ENCODE measurements around the gene SIPA1L3.

Gene SIPA1L3

DNA sequence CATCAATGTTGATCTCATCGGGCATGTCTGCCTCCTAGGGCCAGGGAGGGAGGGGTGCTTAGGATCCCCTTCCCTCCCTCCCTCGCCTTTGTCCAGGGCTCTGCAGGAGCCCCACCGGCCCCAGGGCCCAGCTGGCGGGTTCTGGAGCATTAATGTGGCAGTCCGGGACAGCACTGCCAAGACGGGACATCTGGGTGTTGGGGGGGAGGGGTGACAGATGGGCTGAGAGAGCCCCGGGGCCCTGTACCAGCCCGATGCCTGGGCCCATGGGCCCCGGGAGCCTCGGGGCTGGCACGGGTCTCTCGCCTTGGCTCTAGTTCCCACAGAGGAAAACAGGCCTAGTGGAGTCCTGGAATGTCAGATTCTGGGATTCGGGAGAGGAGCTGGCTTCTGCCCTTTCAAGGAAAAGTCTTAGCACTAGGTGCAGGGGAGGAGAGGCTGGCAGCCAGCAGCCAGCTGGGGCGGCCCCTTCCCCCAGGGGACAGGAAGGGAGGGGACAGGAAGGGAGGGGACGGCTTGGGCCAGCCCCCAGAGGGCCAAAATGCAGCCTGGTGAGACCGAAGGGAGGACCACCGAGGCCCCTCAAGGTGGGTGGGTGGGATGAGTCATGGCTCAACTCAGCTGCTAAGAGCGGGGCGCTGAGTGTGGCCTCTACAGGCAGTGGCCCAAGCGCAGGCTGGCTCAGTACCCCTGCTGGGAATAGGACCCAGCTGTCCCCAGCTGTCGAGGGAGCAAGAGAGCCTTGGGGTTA lies 346.1 kb downstream of the SIPA1L3 start:
- Histone ChIP-seq H3K27ac (ENCODE audit: extremely low read depth, low read depth, low read length) (no peak overlapping the region), H3K36me3 (ENCODE audit: control insufficient read depth in 2 of 2, insufficient read depth in 1 of 2, low read length in 2 of 2) (no peaks in the 10 kb centered on the region), H3K4me1 (ENCODE audit: control insufficient read depth, insufficient read depth, low read length) (peaks cover 19% of the 10 kb centered on the region), H3K4me3 (ENCODE audit: low read depth, low read length) (no peak overlapping the region), H3K9me3 (ENCODE audit: control insufficient read depth, insufficient read depth, low read depth, low read length) (no peaks in the 10 kb centered on the region)
- POLR2A ChIA-PET, result interaction anchor here (0.5 to 1.0 kb wide), 3 partner anchors 60 to 785 kb away, joined by 3 to 4 read pairs (median 3); partner anchors contain the start of gene PSMD8
- CTCF ChIA-PET, result interaction anchor here (1.1 to 3.2 kb wide), 3 partner anchors 10 to 350 kb away, joined by 3 to 21 read pairs (median 15); partner anchors contain the start of gene CATSPERG
- TF ChIP-seq WT1 (tag by site-specific recombination; IDR thresholded peaks at IDR 0.05) (peak; percentile 69; the same call in 1 of the 2 replicates), SP2 (tag by site-specific recombination; IDR thresholded peaks at IDR 0.05) (peak; percentile 42), ZBTB8A (tag by site-specific recombination; IDR thresholded peaks at IDR 0.05) (peak; percentile 64), ZNF654 (tag by site-specific recombination; IDR thresholded peaks at IDR 0.05; ENCODE audit: low read depth) (no peak), KLF1 (tag by site-specific recombination; IDR thresholded peaks at IDR 0.05) (peak; percentile 70), ZIC2 (tag by site-specific recombination; IDR thresholded peaks at IDR 0.05) (peak; percentile 74), ZFHX2 (tag by site-specific recombination; conservative IDR thresholded peaks at IDR 0.05) (peak; percentile 50; the same call in 1 of the 2 replicates), FEZF1 (tag by site-specific recombination; IDR thresholded peaks at IDR 0.05) (no peak), ZBTB20 (tag by site-specific recombination; IDR thresholded peaks at IDR 0.05) (peak; percentile 56; the same call in 1 of the 2 replicates)
- TF ChIP-seq, protein P1, sequence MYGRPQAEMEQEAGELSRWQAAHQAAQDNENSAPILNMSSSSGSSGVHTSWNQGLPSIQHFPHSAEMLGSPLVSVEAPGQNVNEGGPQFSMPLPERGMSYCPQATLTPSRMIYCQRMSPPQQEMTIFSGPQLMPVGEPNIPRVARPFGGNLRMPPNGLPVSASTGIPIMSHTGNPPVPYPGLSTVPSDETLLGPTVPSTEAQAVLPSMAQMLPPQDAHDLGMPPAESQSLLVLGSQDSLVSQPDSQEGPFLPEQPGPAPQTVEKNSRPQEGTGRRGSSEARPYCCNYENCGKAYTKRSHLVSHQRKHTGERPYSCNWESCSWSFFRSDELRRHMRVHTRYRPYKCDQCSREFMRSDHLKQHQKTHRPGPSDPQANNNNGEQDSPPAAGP (tag by site-specific recombination; IDR thresholded peaks at IDR 0.05), result peak; percentile 86; the same call in 1 of the 2 replicates
- TF ChIP-seq, protein P2, sequence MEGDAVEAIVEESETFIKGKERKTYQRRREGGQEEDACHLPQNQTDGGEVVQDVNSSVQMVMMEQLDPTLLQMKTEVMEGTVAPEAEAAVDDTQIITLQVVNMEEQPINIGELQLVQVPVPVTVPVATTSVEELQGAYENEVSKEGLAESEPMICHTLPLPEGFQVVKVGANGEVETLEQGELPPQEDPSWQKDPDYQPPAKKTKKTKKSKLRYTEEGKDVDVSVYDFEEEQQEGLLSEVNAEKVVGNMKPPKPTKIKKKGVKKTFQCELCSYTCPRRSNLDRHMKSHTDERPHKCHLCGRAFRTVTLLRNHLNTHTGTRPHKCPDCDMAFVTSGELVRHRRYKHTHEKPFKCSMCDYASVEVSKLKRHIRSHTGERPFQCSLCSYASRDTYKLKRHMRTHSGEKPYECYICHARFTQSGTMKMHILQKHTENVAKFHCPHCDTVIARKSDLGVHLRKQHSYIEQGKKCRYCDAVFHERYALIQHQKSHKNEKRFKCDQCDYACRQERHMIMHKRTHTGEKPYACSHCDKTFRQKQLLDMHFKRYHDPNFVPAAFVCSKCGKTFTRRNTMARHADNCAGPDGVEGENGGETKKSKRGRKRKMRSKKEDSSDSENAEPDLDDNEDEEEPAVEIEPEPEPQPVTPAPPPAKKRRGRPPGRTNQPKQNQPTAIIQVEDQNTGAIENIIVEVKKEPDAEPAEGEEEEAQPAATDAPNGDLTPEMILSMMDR (tag by site-specific recombination; IDR thresholded peaks at IDR 0.05), result no peak
- TF ChIP-seq, protein P3, sequence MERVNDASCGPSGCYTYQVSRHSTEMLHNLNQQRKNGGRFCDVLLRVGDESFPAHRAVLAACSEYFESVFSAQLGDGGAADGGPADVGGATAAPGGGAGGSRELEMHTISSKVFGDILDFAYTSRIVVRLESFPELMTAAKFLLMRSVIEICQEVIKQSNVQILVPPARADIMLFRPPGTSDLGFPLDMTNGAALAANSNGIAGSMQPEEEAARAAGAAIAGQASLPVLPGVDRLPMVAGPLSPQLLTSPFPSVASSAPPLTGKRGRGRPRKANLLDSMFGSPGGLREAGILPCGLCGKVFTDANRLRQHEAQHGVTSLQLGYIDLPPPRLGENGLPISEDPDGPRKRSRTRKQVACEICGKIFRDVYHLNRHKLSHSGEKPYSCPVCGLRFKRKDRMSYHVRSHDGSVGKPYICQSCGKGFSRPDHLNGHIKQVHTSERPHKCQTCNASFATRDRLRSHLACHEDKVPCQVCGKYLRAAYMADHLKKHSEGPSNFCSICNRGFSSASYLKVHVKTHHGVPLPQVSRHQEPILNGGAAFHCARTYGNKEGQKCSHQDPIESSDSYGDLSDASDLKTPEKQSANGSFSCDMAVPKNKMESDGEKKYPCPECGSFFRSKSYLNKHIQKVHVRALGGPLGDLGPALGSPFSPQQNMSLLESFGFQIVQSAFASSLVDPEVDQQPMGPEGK (tag by site-specific recombination; IDR thresholded peaks at IDR 0.05), result peak; percentile 10

DNA sequence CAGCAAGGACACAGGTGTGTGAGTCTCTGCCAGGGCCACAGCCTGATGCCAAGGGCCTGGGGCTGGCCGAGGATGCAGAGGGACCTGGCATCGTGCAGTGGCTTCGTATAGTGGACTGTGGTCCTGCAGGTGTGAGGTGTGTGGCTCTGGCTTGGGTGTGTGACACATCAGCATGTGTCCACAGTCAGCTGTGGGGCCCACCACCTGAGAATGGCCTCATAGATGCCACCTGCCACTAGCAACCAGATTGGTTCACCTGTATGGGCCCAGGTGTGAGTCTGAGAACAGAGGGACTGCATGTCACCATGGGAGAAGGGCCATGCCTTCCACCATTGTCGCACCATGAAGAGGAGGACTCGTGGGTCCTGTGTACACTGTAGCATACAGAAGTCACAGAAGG lies 346.8 kb downstream of the SIPA1L3 start:
- Histone ChIP-seq H3K4me3 (ENCODE audit: low read depth, low read length) (no peak overlapping the region), H3K27ac (ENCODE audit: extremely low read depth, low read depth, low read length) (no peak overlapping the region), H3K36me3 (ENCODE audit: control insufficient read depth in 2 of 2, insufficient read depth in 1 of 2, low read length in 2 of 2) (no peaks in the 10 kb centered on the region), H3K9me3 (ENCODE audit: control insufficient read depth, insufficient read depth, low read depth, low read length) (no peaks in the 10 kb centered on the region), H3K4me1 (ENCODE audit: control insufficient read depth, insufficient read depth, low read length) (peaks cover 19% of the 10 kb centered on the region)
- POLR2A ChIA-PET, result interaction anchor here (0.6 kb wide), 1 partner anchor 11 kb away, joined by 4 read pairs; no protein-coding TSS in a partner anchor
- CTCF ChIA-PET, result interaction anchor here (3.2 kb wide), 1 partner anchor 11 kb away, joined by 21 read pairs; no protein-coding TSS in a partner anchor
- TF ChIP-seq, protein P4, sequence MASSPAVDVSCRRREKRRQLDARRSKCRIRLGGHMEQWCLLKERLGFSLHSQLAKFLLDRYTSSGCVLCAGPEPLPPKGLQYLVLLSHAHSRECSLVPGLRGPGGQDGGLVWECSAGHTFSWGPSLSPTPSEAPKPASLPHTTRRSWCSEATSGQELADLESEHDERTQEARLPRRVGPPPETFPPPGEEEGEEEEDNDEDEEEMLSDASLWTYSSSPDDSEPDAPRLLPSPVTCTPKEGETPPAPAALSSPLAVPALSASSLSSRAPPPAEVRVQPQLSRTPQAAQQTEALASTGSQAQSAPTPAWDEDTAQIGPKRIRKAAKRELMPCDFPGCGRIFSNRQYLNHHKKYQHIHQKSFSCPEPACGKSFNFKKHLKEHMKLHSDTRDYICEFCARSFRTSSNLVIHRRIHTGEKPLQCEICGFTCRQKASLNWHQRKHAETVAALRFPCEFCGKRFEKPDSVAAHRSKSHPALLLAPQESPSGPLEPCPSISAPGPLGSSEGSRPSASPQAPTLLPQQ (tag by site-specific recombination; IDR thresholded peaks at IDR 0.05), result peak; percentile 96
- peak; percentile 96 for TF ChIP-seq ZFP69B (tag by site-specific recombination; IDR thresholded peaks at IDR 0.05)
- TF ChIP-seq FEZF1 (tag by site-specific recombination; IDR thresholded peaks at IDR 0.05), result no peak
- 0 out of 2 replicates have a peak, but pooled peaks have one; percentile 6 for TF ChIP-seq GLIS2 (tag by site-specific recombination; IDR thresholded peaks at IDR 0.05)
